Adrenal gland (tissue), 5 donors: ENCODE results near the gene COL8A2.

Experiments
- CTCF ChIP-seq, 6 experiments: fragments of 450-650 bp in 4 of 6; fragments of 200-600 bp in 2 of 6; sonication (generic) in 1 of 6; IDR thresholded peaks; 1 replicate in 5 of 6; 2 replicates in 1 of 6; pipeline versions ENCODE4 v1.5.1 to v1.8.0; 2016 to 2021; ENCODE audit warnings: antibody characterized with exemption in 6 of 6, mild to moderate bottlenecking in 2 of 6, moderate library complexity in 1 of 6
- POLR2A ChIP-seq, 2 donors: fragments of 450-650 bp; IDR thresholded peaks; one replicate each; pipeline ENCODE4 v1.6.1; 2017; ENCODE audit warnings: antibody characterized with exemption in 2 of 2, mild to moderate bottlenecking in 2 of 2, moderate library complexity in 1 of 2
- donor health status: DM: no; HTN: no; CAD: no.

DNA sequence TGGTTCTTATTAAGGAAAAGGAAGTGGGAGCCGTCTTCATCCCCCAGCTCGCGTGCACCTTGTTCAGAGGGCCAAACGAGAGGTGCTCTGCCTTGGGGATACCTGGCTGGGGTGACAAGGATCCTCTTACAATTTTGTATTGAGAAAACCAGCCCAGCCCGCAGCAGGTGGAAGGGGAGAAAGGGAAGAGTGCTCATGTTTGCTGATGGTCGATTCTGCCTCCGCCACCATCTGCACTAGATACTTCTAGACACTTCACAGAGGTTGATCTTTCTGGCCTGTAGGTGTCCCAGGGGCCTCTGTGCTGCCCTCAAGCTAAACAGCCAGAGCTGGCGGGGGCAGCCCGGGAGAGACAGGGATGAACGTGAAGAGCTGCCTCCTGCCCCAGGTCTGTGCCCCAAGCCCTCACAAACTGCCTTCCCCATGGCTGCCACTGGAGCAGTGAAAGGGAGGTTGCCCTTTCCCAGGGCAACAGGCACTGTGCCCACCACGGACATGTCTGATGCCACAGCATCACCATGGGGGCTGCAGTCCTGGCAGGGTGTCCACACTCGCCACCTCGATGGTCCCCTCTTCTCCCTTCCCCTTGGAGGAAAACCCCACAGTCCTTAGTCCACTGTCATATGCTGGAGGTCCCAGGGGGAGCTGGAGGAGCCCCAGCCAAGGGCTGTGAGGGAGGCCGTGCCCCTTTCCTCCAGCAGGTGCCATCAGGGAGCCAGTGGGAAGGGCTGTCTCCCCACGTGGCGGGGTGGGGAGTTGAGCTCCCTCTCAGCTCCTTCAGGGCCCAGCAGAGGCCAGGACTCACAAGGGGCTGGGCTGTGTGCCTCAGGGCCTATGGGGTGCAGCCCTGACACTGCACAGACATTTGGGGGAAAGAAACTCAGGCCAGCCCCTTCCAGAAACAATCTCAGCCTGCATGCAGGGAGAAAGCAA, 28.3 kb downstream of the COL8A2 start:
- TF ChIP-seq POLR2A (IDR thresholded peaks at IDR 0.05), result no peak
- TF ChIP-seq CTCF (IDR thresholded peaks at IDR 0.05), result peak in 5 of 6 experiments; percentile 3 to 43 (median 31)
